Smooth muscle cell (in vitro differentiated cells): ENCODE measurements around the gene TMEM259. TPM values are rescaled to one million over a fixed set of nuclear protein-coding genes. Genes with fewer than 3 reads are reported as not detected.

Experiments used
- DNase-seq: peaks from one replicate; lab custom pipeline; 2025; ENCODE audit not compliant: unreplicated experiment; lab: John Stamatoyannopoulos, UW
- H2AFZ ChIP-seq: fragments of 200-600 bp; sonication (generic); 2 replicates; pipeline ENCODE4 v1.6.0; 2016; ENCODE audit warnings: antibody characterized with exemption, low read depth, mild to moderate bottlenecking
- H3F3A ChIP-seq: fragments of 200-600 bp; sonication (generic); 2 replicates; pipeline ENCODE4 v1.6.0; 2017; ENCODE audit warnings: antibody characterized with exemption, low read depth
- H3K27ac ChIP-seq: fragments of 200-600 bp; sonication (generic); 2 replicates; pipeline ENCODE4 v1.5.1; 2016; ENCODE audit warnings: low read depth, mild to moderate bottlenecking
- H3K27me3 ChIP-seq: fragments of 200-600 bp; sonication (generic); 2 replicates; pipeline ENCODE4 v1.6.1; 2016; ENCODE audit warnings: low read depth, mild to moderate bottlenecking
- H3K36me3 ChIP-seq: fragments of 200-600 bp; sonication (generic); 2 replicates; pipeline ENCODE4 v1.5.1; 2016; ENCODE audit warnings: low read depth
- H3K4me1 ChIP-seq: fragments of 200-600 bp; sonication (generic); 2 replicates; pipeline ENCODE4 v1.5.1; 2016; ENCODE audit warnings: low read depth
- H3K4me2 ChIP-seq: fragments of 200-600 bp; sonication (generic); 2 replicates; pipeline ENCODE4 v1.6.0; 2016; ENCODE audit warnings: mild to moderate bottlenecking
- H3K4me3 ChIP-seq: fragments of 200-600 bp; sonication (generic); 2 replicates; pipeline ENCODE4 v1.5.1; 2016; ENCODE audit warnings: mild to moderate bottlenecking
- H3K79me2 ChIP-seq: fragments of 200-600 bp; sonication (generic); 2 replicates; pipeline ENCODE4 v1.6.0; 2016; ENCODE audit warnings: low read depth, mild to moderate bottlenecking
- H3K9ac ChIP-seq: fragments of 200-600 bp; sonication (generic); 2 replicates; pipeline ENCODE4 v1.6.0; 2016; ENCODE audit warnings: low read depth
- H3K9me3 ChIP-seq: fragments of 200-600 bp; sonication (generic); replicated peaks from 2 replicates; pipeline ENCODE4 v1.5.1; 2016; ENCODE audit warnings: low read depth
- H4K20me1 ChIP-seq: fragments of 200-600 bp; sonication (generic); 2 replicates; pipeline ENCODE4 v1.6.0; 2016; ENCODE audit warnings: low read depth
- CTCF ChIP-seq: fragments of 200-600 bp; sonication (generic); IDR thresholded peaks from 2 replicates; pipeline ENCODE4 v1.5.1; 2017; ENCODE audit warnings: borderline replicate concordance, mild to moderate bottlenecking, antibody characterized with exemption; ENCODE audit not compliant: insufficient read depth, poor library complexity, severe bottlenecking
- WGBS: methylation state at CpG from one replicate; pipeline ENCODE4 v1.1.7; 2016; ENCODE audit warnings: low lambda C conversion rate; 5-methylcytosine and 5-hydroxymethylcytosine counted together
- polyA plus RNA-seq: library from polyadenylated mRNA; unstranded; fragments of >200 nt; fragmentation: Nextera tagmentation; extraction: Ambion mirVana; gene quantifications from 2 replicates; pipeline ENCODE4 v1.2.1, GENCODE V29; 2016
- total RNA-seq: library from RNA; depleted of rRNA; stranded (reverse); fragments of >200 nt; gene quantifications from 2 replicates; pipeline ENCODE4 v1.2.3, GENCODE V29; 2014

TMEM259 gene
- total and polyA plus RNA-seq, 2 experiments from 2014 or later = 133 to 232 TPM

DNA sequence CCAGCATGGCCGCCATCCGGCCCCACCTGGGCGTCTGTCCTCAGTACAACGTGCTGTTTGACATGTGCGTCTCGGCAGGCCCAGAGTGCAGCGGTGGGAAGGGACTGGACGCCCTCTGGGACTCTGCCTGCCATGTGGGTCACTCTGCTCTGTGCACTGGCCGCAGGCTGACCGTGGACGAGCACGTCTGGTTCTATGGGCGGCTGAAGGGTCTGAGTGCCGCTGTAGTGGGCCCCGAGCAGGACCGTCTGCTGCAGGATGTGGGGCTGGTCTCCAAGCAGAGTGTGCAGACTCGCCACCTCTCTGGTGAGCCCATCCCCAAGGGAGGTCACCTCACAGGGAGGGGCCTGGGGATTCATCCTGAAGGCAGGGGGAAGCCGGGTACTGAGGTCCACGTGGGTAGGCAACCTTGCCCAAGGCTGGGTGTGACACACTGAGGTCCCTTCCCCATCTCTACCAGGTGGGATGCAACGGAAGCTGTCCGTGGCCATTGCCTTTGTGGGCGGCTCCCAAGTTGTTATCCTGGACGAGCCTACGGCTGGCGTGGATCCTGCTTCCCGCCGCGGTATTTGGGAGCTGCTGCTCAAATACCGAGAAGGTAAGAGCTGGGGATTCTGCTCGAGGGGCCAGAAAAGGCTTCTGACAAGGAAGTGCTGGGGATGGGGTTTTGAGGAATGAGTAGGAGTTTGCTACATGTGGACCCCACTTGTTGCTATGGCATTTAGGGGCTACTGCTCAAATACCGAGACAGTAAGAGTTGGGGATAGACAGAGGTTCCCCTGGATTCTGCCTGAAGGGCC is 30.3 kb upstream of the TMEM259 start:
- Histone ChIP-seq H3K4me3 (no peak overlapping the region), H3K4me2 (no peak overlapping the region), H3K4me1 (no peaks in the 10 kb centered on the region), H3F3A (no peaks in the 10 kb centered on the region), H4K20me1 (no peaks in the 10 kb centered on the region), H3K27ac (no peak overlapping the region), H3K36me3 (peaks cover 8% of the 10 kb centered on the region), H2AFZ (no peak overlapping the region), H3K27me3 (no peaks in the 10 kb centered on the region), H3K79me2 (no peaks in the 10 kb centered on the region), H3K9me3 (no peaks in the 10 kb centered on the region), H3K9ac (no peak overlapping the region)
- DNase-seq = no peak
- TF ChIP-seq CTCF = no peak
- 90% methylated on average over 31 of the region's 31 CpGs for WGBS

DNA sequence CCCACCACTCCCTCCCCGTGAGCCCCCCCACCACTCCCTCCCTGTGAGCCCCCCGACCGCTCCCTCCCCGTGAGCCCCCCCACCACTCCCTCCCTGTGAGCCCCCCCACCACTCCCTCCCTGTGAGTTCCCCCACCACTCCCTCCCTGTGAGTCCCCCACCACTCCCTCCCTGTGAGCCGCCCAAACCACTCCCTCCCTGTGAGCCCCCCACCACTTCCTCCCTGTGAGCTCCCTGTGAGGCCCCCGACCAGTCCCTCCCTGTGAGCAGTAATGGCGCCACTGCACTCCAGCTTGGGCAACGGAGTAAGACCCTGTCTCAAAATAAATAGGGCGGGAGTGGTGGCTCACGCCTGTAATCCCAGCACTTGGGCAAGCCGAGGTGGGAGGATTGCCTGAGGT is 28.9 kb upstream of the TMEM259 start:
- no peaks in the 10 kb centered on the region for H3K4me1 ChIP-seq
- H3K27me3 ChIP-seq = no peaks in the 10 kb centered on the region
- no peaks in the 10 kb centered on the region for H3K9me3 ChIP-seq
- no peak overlapping the region for H2AFZ ChIP-seq
- no peak for TF ChIP-seq CTCF
- H3K79me2 ChIP-seq = no peaks in the 10 kb centered on the region
- H3K36me3 ChIP-seq = no peaks in the 10 kb centered on the region
- H3K27ac ChIP-seq = no peak overlapping the region
- H4K20me1 ChIP-seq = no peaks in the 10 kb centered on the region
- no peak overlapping the region for H3K4me2 ChIP-seq
- no peaks in the 10 kb centered on the region for H3F3A ChIP-seq
- H3K9ac ChIP-seq = no peak overlapping the region
- no peak for DNase-seq
- 58% methylated on average over 6 of the region's 11 CpGs for WGBS
- H3K4me3 ChIP-seq = no peak overlapping the region

GRCh38 chr19:1049106-1049505 is 28.2 kb upstream of the TMEM259 start:
- no peaks in the 10 kb centered on the region for H4K20me1 ChIP-seq
- H3K9ac ChIP-seq = no peak overlapping the region
- H3K4me1 ChIP-seq = no peaks in the 10 kb centered on the region
- H3K27ac ChIP-seq = no peak overlapping the region
- no peak overlapping the region for H3K4me2 ChIP-seq
- H2AFZ ChIP-seq = no peak overlapping the region
- H3K36me3 ChIP-seq = no peaks in the 10 kb centered on the region
- no peaks in the 10 kb centered on the region for H3K27me3 ChIP-seq
- DNase-seq = no peak
- TF ChIP-seq CTCF = no peak
- H3K4me3 ChIP-seq = no peak overlapping the region
- H3K9me3 ChIP-seq = no peaks in the 10 kb centered on the region
- 97% methylated on average over 12 of the region's 17 CpGs for WGBS
- no peaks in the 10 kb centered on the region for H3K79me2 ChIP-seq
- no peaks in the 10 kb centered on the region for H3F3A ChIP-seq

- no peaks in the 10 kb centered on the region for H3K79me2 ChIP-seq
- H3K4me3 ChIP-seq = no peak overlapping the region
- no peaks in the 10 kb centered on the region for H3K9me3 ChIP-seq
- no peaks in the 10 kb centered on the region for H4K20me1 ChIP-seq
- 86% methylated on average over 20 of the region's 20 CpGs for WGBS
- H3K4me2 ChIP-seq = no peak overlapping the region
- no peak for TF ChIP-seq CTCF
- no peak overlapping the region for H2AFZ ChIP-seq
- no peaks in the 10 kb centered on the region for H3F3A ChIP-seq
- no peaks in the 10 kb centered on the region for H3K4me1 ChIP-seq
- H3K36me3 ChIP-seq = no peaks in the 10 kb centered on the region
- no peaks in the 10 kb centered on the region for H3K27me3 ChIP-seq
- no peak overlapping the region for H3K27ac ChIP-seq
- DNase-seq = no peak
- no peak overlapping the region for H3K9ac ChIP-seq
Observed at GRCh38 chr19:1047696-1048147, 26.8 kb upstream of the TMEM259 start.
